Loucy (cell line): Measurements from ENCODE around the gene ARHGEF26.

Source experiments
- EZH2phosphoT487 ChIP-seq: fragments of 200-600 bp; IDR thresholded peaks from 2 replicates; pipeline ENCODE4 v1.6.1; 2018; ENCODE audit warnings: antibody characterized with exemption, mild to moderate bottlenecking, moderate library complexity, borderline replicate concordance
- TF ChIP-seq, protein P1 (sequence below): fragments of 200-600 bp; sonication (generic); conservative IDR thresholded peaks from 2 replicates; pipeline ENCODE4 v1.5.1; 2014; ENCODE audit warnings: mild to moderate bottlenecking, antibody characterized with exemption, low read length

DNA sequence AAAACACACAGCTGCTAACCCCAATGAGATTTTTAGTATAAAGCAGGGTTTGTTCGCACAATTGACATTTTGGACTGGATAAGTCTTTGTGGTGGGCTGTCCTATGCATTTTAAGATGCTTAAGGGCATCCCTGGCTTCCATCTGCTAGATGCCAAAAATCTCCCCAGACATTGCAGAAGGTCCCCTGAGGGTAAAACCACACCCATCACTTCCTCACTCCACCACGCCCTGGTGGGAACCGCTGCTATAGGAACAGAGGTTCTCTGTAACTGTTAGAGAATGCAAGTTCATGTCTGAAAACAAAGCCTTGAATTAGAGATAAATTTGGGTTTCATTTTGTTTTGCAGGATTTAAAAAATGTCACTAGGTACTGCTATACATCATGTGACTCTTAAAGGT lies 67.7 kb downstream of the ARHGEF26 start:
- TF ChIP-seq, protein P1, sequence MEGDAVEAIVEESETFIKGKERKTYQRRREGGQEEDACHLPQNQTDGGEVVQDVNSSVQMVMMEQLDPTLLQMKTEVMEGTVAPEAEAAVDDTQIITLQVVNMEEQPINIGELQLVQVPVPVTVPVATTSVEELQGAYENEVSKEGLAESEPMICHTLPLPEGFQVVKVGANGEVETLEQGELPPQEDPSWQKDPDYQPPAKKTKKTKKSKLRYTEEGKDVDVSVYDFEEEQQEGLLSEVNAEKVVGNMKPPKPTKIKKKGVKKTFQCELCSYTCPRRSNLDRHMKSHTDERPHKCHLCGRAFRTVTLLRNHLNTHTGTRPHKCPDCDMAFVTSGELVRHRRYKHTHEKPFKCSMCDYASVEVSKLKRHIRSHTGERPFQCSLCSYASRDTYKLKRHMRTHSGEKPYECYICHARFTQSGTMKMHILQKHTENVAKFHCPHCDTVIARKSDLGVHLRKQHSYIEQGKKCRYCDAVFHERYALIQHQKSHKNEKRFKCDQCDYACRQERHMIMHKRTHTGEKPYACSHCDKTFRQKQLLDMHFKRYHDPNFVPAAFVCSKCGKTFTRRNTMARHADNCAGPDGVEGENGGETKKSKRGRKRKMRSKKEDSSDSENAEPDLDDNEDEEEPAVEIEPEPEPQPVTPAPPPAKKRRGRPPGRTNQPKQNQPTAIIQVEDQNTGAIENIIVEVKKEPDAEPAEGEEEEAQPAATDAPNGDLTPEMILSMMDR, result no peak
- no peak for TF ChIP-seq EZH2phosphoT487
